GM12865 (cell line): ENCODE measurements around the gene NUDT3.

Experiments
- DNase-seq: peaks from one replicate; pipeline ENCODE4 v3.0.0; 2010; ENCODE audit warnings: low read depth
- H3K4me3 ChIP-seq: 2 replicates; pipeline ENCODE4 v1.5.1; 2011; ENCODE audit warnings: mild to moderate bottlenecking, low read depth, low read length, control low read depth
- CTCF ChIP-seq: IDR thresholded peaks from 2 replicates; pipeline ENCODE4 v1.5.1; 2011; ENCODE audit warnings: low read length, control low read depth, low read depth, inconsistent platforms; ENCODE audit not compliant: insufficient read depth; ENCODE audit errors: missing control alignments

The NUDT3 gene

DNA sequence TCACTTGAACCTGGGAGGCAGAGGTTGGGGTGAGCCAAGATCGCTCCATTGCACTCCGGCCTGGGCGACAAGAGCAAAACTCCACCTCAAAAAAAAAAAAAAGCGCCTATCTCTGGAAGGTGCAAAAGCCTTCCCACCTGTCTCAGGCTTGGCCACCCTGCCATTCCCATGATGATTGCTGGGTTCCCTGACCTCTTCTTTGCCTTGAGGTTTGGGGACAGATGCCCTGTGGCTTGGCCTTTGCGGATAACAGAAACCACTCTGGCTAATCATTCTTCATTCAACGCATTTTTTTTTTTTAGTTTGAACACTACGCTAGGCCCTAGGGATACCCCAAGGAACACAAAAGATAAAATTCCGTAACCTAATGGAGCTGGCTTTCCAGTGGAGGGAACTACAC, 162.6 kb downstream of the NUDT3 start:
- no peak for DNase-seq
- no peak for TF ChIP-seq CTCF
- H3K4me3 ChIP-seq, result no peak overlapping the region
